CD8-positive, alpha-beta memory T cell (primary cell): ENCODE measurements around the gene CACNA2D4. TPM values are rescaled to one million over a fixed set of nuclear protein-coding genes. Genes with fewer than 3 reads are reported as not detected.

Experiments
- CTCF ChIA-PET: fragments of 350-600 bp; sonication (Branson Sonifier 250); formaldehyde crosslinking; loops from one replicate; lab custom pipeline; 2021; ENCODE audit warnings: antibody characterized with exemption; lab: Charles Lee
- POLR2A ChIA-PET: fragments of 350-600 bp; sonication (Branson Sonifier 250); formaldehyde crosslinking; loops from one replicate; lab custom pipeline; 2021; ENCODE audit warnings: antibody characterized with exemption; lab: Charles Lee
- DNase-seq, 5 donors: peaks; one replicate each; pipeline versions ENCODE4 v3.0.0 to v3.0.0-alpha.2; 2020 to 2022; ENCODE audit warnings: mixed read lengths in 1 of 5
- H3K27ac ChIP-seq: one replicate; pipeline ENCODE4 v1.7.0; 2013; ENCODE audit warnings: low read depth, mild to moderate bottlenecking, low read length, moderate library complexity
- H3K27me3 ChIP-seq: 2 replicates; pipeline ENCODE4 v1.7.0; 2013; ENCODE audit warnings: low read length, mild to moderate bottlenecking; ENCODE audit not compliant: insufficient read depth, poor library complexity, severe bottlenecking
- H3K36me3 ChIP-seq: 2 replicates; pipeline ENCODE4 v1.7.0; 2013; ENCODE audit warnings: mild to moderate bottlenecking, low read length, moderate library complexity; ENCODE audit not compliant: insufficient read depth
- H3K4me1 ChIP-seq: 2 replicates; pipeline ENCODE4 v1.7.0; 2013; ENCODE audit warnings: mild to moderate bottlenecking, low read length, moderate library complexity; ENCODE audit not compliant: insufficient read depth
- H3K4me3 ChIP-seq: 2 replicates; pipeline ENCODE4 v1.7.0; 2013; ENCODE audit warnings: mild to moderate bottlenecking, low read length
- H3K9me3 ChIP-seq: 2 replicates; pipeline ENCODE4 v1.7.0; 2013; ENCODE audit warnings: mild to moderate bottlenecking, low read length
- H3K27ac Mint-ChIP-seq, 8 donors: one replicate each; pipeline ENCODE4 v1.8.0; 2020 to 2021; ENCODE audit warnings: mixed read lengths in 8 of 8, mild to moderate bottlenecking in 6 of 8, inconsistent platforms in 3 of 8, moderate library complexity in 3 of 8
- H3K27me3 Mint-ChIP-seq, 2 donors: one replicate each; pipeline ENCODE4 v1.8.0; 2020 to 2021; ENCODE audit warnings: mixed read lengths in 2 of 2, mild to moderate bottlenecking in 1 of 2, moderate library complexity in 1 of 2
- H3K36me3 Mint-ChIP-seq, 3 donors: one replicate each; pipeline ENCODE4 v1.8.0; 2020 to 2021; ENCODE audit warnings: mixed read lengths in 3 of 3, inconsistent platforms in 1 of 3, mild to moderate bottlenecking in 1 of 3
- H3K4me1 Mint-ChIP-seq, 3 donors: one replicate each; pipeline ENCODE4 v1.8.0; 2020 to 2021; ENCODE audit warnings: mixed read lengths in 3 of 3, inconsistent platforms in 1 of 3, mild to moderate bottlenecking in 1 of 3
- H3K4me3 Mint-ChIP-seq, 7 donors: one replicate each; pipeline ENCODE4 v1.8.0; 2020 to 2021; ENCODE audit warnings: mixed read lengths in 7 of 7, mild to moderate bottlenecking in 6 of 7, moderate library complexity in 4 of 7, inconsistent platforms in 2 of 7
- H3K9me3 Mint-ChIP-seq, 5 donors: one replicate each; pipeline ENCODE4 v1.8.0; 2020 to 2022; ENCODE audit warnings: mixed read lengths in 5 of 5, mild to moderate bottlenecking in 3 of 5, moderate library complexity in 2 of 5, inconsistent platforms in 1 of 5
- polyA plus RNA-seq: library from polyadenylated mRNA; unstranded; fragments of 300-500 nt; fragmentation: Illumina TruSeq; gene quantifications from one replicate; pipeline ENCODE4 v1.2.3, GENCODE V29; 2021
- total RNA-seq, 2 experiments: library from RNA; stranded (reverse); gene quantifications; one replicate each; pipeline ENCODE4 v1.2.3, GENCODE V29; 2021

The CACNA2D4 gene
- total and polyA plus RNA-seq, 3 experiments from 2014 or later = 5.7 to 7.6 (median 6.5) TPM

- Mint-ChIP-seq H3K4me3 (no peak overlapping the region), H3K9me3 (no peaks in the 10 kb centered on the region), H3K4me1 (peaks cover 0 to 6% (median 3%) of the 10 kb centered on the region in 3 donors), H3K27ac (no peak overlapping the region), H3K36me3 (no peaks in the 10 kb centered on the region), H3K27me3 (peaks cover 6 to 30% of the 10 kb centered on the region in 2 donors)
- ChIA-PET POLR2A (no interaction called here), CTCF (no interaction called here)
- H3K4me1 ChIP-seq = no peaks in the 10 kb centered on the region
- H3K27ac ChIP-seq = no peak overlapping the region
- no peaks in the 10 kb centered on the region for H3K27me3 ChIP-seq
- peak in 1 of 5 donors; percentile 31 for DNase-seq
- H3K4me3 ChIP-seq = no peak overlapping the region
- H3K9me3 ChIP-seq = no peaks in the 10 kb centered on the region
- no peaks in the 10 kb centered on the region for H3K36me3 ChIP-seq
Observed at GRCh38 chr12:1846421-1847405, 71.7 kb downstream of the CACNA2D4 start.

- Mint-ChIP-seq H3K4me1 (no peaks in the 10 kb centered on the region), H3K27ac (no peak overlapping the region), H3K27me3 (peaks cover 6 to 30% of the 10 kb centered on the region in 2 donors), H3K9me3 (no peaks in the 10 kb centered on the region), H3K4me3 (no peak overlapping the region), H3K36me3 (no peaks in the 10 kb centered on the region)
- no peaks in the 10 kb centered on the region for H3K4me1 ChIP-seq
- no peaks in the 10 kb centered on the region for H3K36me3 ChIP-seq
- H3K9me3 ChIP-seq = no peaks in the 10 kb centered on the region
- no peak overlapping the region for H3K27ac ChIP-seq
- H3K27me3 ChIP-seq = no peaks in the 10 kb centered on the region
- no peak for DNase-seq
- ChIA-PET CTCF (no interaction called here), POLR2A (no interaction called here)
- no peak overlapping the region for H3K4me3 ChIP-seq
Observed at GRCh38 chr12:1845886-1846285, 72.6 kb downstream of the CACNA2D4 start.

- H3K27ac ChIP-seq = no peak overlapping the region
- Mint-ChIP-seq H3K4me3 (no peak overlapping the region), H3K27ac (no peak overlapping the region), H3K9me3 (no peaks in the 10 kb centered on the region), H3K27me3 (peaks cover 6 to 30% of the 10 kb centered on the region in 2 donors), H3K4me1 (no peaks in the 10 kb centered on the region), H3K36me3 (no peaks in the 10 kb centered on the region)
- no peaks in the 10 kb centered on the region for H3K27me3 ChIP-seq
- no peaks in the 10 kb centered on the region for H3K4me1 ChIP-seq
- peak in 1 of 5 donors; percentile 38 for DNase-seq
- POLR2A ChIA-PET = interaction anchor here (0.5 kb wide), 1 partner anchor 20 kb away, joined by 4 read pairs; no protein-coding TSS in a partner anchor
- H3K9me3 ChIP-seq = no peaks in the 10 kb centered on the region
- H3K4me3 ChIP-seq = no peak overlapping the region
- H3K36me3 ChIP-seq = no peaks in the 10 kb centered on the region
- CTCF ChIA-PET = no interaction called here
Observed at GRCh38 chr12:1845427-1845826, 73.0 kb downstream of the CACNA2D4 start.

DNA sequence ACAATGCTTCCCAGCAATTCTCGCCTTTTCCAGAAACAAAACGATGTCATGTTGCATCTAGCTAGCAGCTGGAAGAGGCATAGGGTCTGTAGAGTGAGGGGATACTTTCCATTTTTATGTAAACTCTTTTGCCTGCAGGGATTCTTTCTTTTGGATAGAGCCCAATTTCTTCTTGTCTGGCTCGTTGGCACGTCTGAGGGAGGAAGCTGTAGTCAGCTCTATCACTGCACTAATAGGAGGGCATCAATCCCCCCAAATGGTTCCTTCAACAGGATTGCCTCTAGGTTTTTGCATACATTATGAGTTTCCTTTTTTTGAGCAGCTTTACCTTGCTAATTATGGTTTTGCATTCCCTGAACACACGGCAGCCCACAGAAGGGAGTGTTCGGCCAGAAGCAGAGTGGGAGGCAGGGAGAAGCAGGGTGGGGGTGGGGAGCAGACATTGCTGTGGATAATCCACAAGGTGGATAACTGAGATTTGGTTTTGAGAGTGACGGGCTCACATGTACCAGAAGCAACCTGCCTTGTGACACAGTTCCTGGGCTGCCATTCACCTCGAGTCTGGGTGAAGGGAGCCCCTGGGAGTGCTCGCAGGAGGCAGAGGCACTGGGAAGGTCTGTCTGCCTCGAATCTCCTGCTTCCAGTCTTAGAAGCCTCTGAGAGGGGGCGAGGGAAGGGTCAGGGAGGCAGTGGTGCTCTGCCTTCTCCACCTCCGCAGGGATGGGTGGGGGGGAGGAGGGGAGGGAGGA lies 73.6 kb downstream of the CACNA2D4 start:
- peak overlapping the region in 2 of 8 donors; percentile 11 to 56 for H3K27ac Mint-ChIP-seq
- no peaks in the 10 kb centered on the region for H3K9me3 Mint-ChIP-seq
- peak in 1 of 5 donors; percentile 18 for DNase-seq
- no peak overlapping the region for H3K27ac ChIP-seq
- no peaks in the 10 kb centered on the region for H3K36me3 Mint-ChIP-seq
- no peak overlapping the region for H3K4me3 ChIP-seq
- no peaks in the 10 kb centered on the region for H3K4me1 Mint-ChIP-seq
- H3K27me3 Mint-ChIP-seq = peaks cover 6 to 30% of the 10 kb centered on the region in 2 donors
- no peaks in the 10 kb centered on the region for H3K9me3 ChIP-seq
- H3K27me3 ChIP-seq = no peaks in the 10 kb centered on the region
- no peaks in the 10 kb centered on the region for H3K4me1 ChIP-seq
- CTCF ChIA-PET = no interaction called here
- no peaks in the 10 kb centered on the region for H3K36me3 ChIP-seq
- no peak overlapping the region for H3K4me3 Mint-ChIP-seq
- POLR2A ChIA-PET = interaction anchor here (0.5 kb wide), 1 partner anchor 19 kb away, joined by 4 read pairs; no protein-coding TSS in a partner anchor

DNA sequence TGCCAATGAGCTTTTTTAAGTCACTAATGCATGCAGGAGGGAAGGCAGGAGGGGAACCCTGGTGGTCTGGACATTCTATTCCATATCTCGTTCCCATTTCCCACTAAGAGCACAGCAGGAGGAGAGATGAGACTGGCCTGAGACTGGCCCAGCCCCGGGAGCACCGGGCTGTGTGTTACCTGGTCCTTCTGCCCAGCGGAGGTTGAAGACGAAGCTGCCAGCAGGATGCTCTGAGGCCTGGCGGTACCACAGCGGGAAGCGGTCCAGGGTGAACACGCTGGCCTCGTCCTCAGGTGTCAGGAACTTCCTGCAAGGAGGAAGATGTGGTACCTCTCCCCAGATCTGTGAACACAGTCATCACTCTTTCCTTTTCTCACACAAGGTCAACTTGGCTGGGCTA lies 74.2 kb downstream of the CACNA2D4 start:
- Mint-ChIP-seq H3K9me3 (no peaks in the 10 kb centered on the region), H3K4me3 (no peak overlapping the region), H3K27ac (no peak overlapping the region), H3K4me1 (no peaks in the 10 kb centered on the region), H3K36me3 (no peaks in the 10 kb centered on the region), H3K27me3 (peaks cover 6 to 30% of the 10 kb centered on the region in 2 donors)
- peak in 1 of 5 donors; percentile 19 for DNase-seq
- ChIA-PET POLR2A (no interaction called here), CTCF (no interaction called here)
- no peaks in the 10 kb centered on the region for H3K9me3 ChIP-seq
- no peaks in the 10 kb centered on the region for H3K36me3 ChIP-seq
- no peak overlapping the region for H3K27ac ChIP-seq
- H3K4me3 ChIP-seq = no peak overlapping the region
- H3K4me1 ChIP-seq = no peaks in the 10 kb centered on the region
- no peaks in the 10 kb centered on the region for H3K27me3 ChIP-seq

DNA sequence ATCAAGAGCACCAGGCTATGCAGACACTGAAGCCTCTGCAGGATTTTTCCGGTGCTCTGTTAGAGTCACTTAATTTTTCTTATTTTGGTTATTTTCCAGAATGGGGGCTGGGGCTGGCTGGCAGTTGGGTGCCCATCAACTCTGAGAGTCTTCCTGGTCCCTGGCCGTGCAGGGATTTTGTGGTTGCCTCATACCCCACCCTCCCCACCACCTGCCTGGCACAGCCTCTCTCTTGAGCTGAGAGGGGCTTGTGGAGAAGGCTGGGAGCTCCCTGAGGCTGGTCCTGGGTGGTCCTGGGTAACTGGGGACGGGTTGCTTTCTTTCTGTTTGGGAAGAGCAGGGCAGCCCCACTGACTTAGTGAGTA lies 74.8 kb downstream of the CACNA2D4 start:
- Histone ChIP-seq H3K4me1 (no peaks in the 10 kb centered on the region), H3K27me3 (no peaks in the 10 kb centered on the region), H3K27ac (no peak overlapping the region), H3K36me3 (no peaks in the 10 kb centered on the region), H3K4me3 (no peak overlapping the region), H3K9me3 (no peaks in the 10 kb centered on the region)
- CTCF ChIA-PET = interaction anchor here (1.4 kb wide), 1 partner anchor 96 kb away, joined by 4 read pairs; no protein-coding TSS in a partner anchor
- POLR2A ChIA-PET = no interaction called here
- Mint-ChIP-seq H3K9me3 (no peaks in the 10 kb centered on the region), H3K4me1 (no peaks in the 10 kb centered on the region), H3K27me3 (peaks cover 6 to 30% of the 10 kb centered on the region in 2 donors), H3K27ac (no peak overlapping the region), H3K36me3 (no peaks in the 10 kb centered on the region), H3K4me3 (no peak overlapping the region)
- DNase-seq = no peak

DNA sequence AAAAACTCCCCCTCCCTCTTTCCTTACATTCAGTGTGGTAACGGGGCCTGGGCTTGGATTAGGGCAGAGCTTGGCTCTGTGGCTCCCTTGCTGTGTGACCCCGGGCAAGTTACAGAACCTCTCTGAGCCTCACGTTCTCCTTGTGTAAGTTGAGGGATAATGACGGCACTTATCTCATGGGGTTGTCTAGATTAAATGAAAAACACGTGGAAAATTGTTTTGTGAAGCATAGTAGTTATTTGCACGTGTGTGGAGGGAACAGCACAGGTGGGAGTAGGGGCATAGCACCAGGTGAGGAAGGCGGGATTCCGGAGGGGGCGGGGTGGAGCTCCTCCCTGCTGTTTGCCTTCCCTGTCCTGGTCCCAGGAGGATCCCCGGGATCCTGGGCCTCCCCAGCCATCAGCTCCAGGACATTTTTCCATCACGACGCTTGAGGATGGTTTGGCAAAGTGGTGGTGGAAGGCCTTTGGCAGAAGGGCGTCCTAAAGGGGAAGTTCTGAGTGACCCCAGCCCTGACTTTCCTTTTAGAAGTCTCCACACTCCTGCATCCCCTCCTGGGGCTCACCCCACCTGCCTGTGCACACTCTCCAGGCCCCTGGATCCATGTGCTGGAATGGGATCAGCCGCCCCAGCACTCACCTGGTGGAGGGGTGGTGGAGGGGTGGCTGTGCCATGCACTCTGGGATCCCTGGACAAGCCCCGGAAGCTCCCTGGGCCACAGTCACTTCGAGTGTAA lies 75.4 kb downstream of the CACNA2D4 start:
- H3K4me3 ChIP-seq = no peak overlapping the region
- no peaks in the 10 kb centered on the region for H3K36me3 ChIP-seq
- ChIA-PET POLR2A (no interaction called here), CTCF (interaction anchor here (1.4 kb wide), 1 partner anchor 97 kb away, joined by 4 read pairs; no protein-coding TSS in a partner anchor)
- H3K4me1 Mint-ChIP-seq = no peaks in the 10 kb centered on the region
- H3K4me3 Mint-ChIP-seq = no peak overlapping the region
- no peak overlapping the region for H3K27ac Mint-ChIP-seq
- no peaks in the 10 kb centered on the region for H3K9me3 ChIP-seq
- no peak overlapping the region for H3K27ac ChIP-seq
- peaks cover 9 to 28% of the 10 kb centered on the region in 2 donors for H3K27me3 Mint-ChIP-seq
- H3K27me3 ChIP-seq = no peaks in the 10 kb centered on the region
- H3K36me3 Mint-ChIP-seq = no peaks in the 10 kb centered on the region
- peak in 1 of 5 donors; percentile 23 for DNase-seq
- H3K4me1 ChIP-seq = no peaks in the 10 kb centered on the region
- H3K9me3 Mint-ChIP-seq = no peaks in the 10 kb centered on the region
